Endothelial cell of umbilical vein (primary cell): ENCODE data around the gene CALN1. TPM values are rescaled to one million over a fixed set of nuclear protein-coding genes. Genes with fewer than 3 reads are reported as not detected.

ENCODE experiments used
- BruUV-seq: library from RNA; stranded (reverse); fragments of 400-500 nt; replicated peaks from 2 replicates; lab custom pipeline; 2021; lab: Mats Ljungman, UMichigan
- CTCF ChIA-PET: fragments of 300-600, 350-600 bp; sonication (Branson Sonifier 250); formaldehyde crosslinking; loops from one replicate; lab custom pipeline; 2021; ENCODE audit warnings: antibody characterized with exemption, inconsistent platforms; lab: Charles Lee
- POLR2A ChIA-PET: fragments of 300-600, 350-600 bp; sonication (Branson Sonifier 250); formaldehyde crosslinking; loops from one replicate; lab custom pipeline; 2021; ENCODE audit warnings: antibody characterized with exemption, inconsistent platforms; lab: Charles Lee
- DNase-seq: peaks from one replicate; pipeline ENCODE4 v3.0.0-alpha.2; 2011; ENCODE audit warnings: low read depth, low spot score
- FAIRE-seq: peaks from 2 replicates; lab custom pipeline; 2011; peaks lifted over from hg19 to GRCh38; lab: Jason Lieb, UNC
- H2AFZ ChIP-seq: 2 replicates; pipeline ENCODE4 v1.6.0; 2012; ENCODE audit warnings: low read depth, low read length, control low read depth, inconsistent platforms
- H3K27ac ChIP-seq: 2 replicates; pipeline ENCODE4 v1.5.1; 2011; ENCODE audit warnings: low read depth, mild to moderate bottlenecking, control low read depth, low read length, moderate library complexity; ENCODE audit not compliant: insufficient read depth
- H3K27me3 ChIP-seq, 2 experiments: 2 replicates each; pipeline versions ENCODE4 v1.6.0 to v1.6.1; 2011; ENCODE audit warnings: low read length in 2 of 2, mixed read lengths in 1 of 2; ENCODE audit not compliant: control insufficient read depth in 2 of 2, insufficient read depth in 2 of 2
- H3K36me3 ChIP-seq, 2 experiments: 2 replicates in 1 of 2; 3 replicates in 1 of 2; pipeline ENCODE4 v1.5.1; 2011; ENCODE audit warnings: low read length in 2 of 2, mild to moderate bottlenecking in 1 of 2, moderate library complexity in 1 of 2; ENCODE audit not compliant: control insufficient read depth in 2 of 2, insufficient read depth in 2 of 2; ENCODE audit errors: extremely low read depth in 1 of 2
- H3K4me1 ChIP-seq: 3 replicates; pipeline ENCODE4 v1.5.1; 2011; ENCODE audit warnings: mild to moderate bottlenecking, low read length; ENCODE audit not compliant: control insufficient read depth, insufficient read depth; ENCODE audit errors: extremely low read depth
- H3K4me2 ChIP-seq: 2 replicates; pipeline ENCODE4 v1.6.1; 2011; ENCODE audit warnings: low read length, control low read depth, mixed read lengths; ENCODE audit not compliant: insufficient read depth
- H3K4me3 ChIP-seq, 3 experiments: fragments of 200-600 bp in 1 of 3; sonication (generic), shearing (Covaris generic) in 1 of 3; replicated peaks in 1 of 3; 2 replicates each; pipeline ENCODE4 v1.5.1; 2011 to 2016; ENCODE audit warnings: control low read depth in 3 of 3, low read length in 3 of 3, mild to moderate bottlenecking in 2 of 3, inconsistent platforms in 1 of 3, low read depth in 1 of 3, moderate library complexity in 1 of 3; ENCODE audit not compliant: insufficient read depth in 1 of 3
- H3K79me2 ChIP-seq: 2 replicates; pipeline ENCODE4 v1.6.0; 2012; ENCODE audit warnings: low read length, inconsistent platforms; ENCODE audit not compliant: control insufficient read depth, insufficient read depth
- H3K9ac ChIP-seq: replicated peaks from 2 replicates; pipeline ENCODE3; 2011; ENCODE audit warnings: low read length, control low read depth; ENCODE audit not compliant: insufficient read depth; ENCODE audit errors: extremely low read depth
- H3K9me1 ChIP-seq: replicated peaks from 3 replicates; pipeline ENCODE4 v1.6.0; 2011; ENCODE audit warnings: mild to moderate bottlenecking, low read length; ENCODE audit not compliant: control insufficient read depth, insufficient read depth; ENCODE audit errors: extremely low read depth
- H3K9me3 ChIP-seq: replicated peaks from 2 replicates; pipeline ENCODE4 v1.5.1; 2012; ENCODE audit warnings: low read length, inconsistent platforms; ENCODE audit not compliant: control insufficient read depth, insufficient read depth
- H4K20me1 ChIP-seq: replicated peaks from 2 replicates; pipeline ENCODE3; 2011; ENCODE audit warnings: mild to moderate bottlenecking, low read length; ENCODE audit not compliant: control insufficient read depth, insufficient read depth; ENCODE audit errors: extremely low read depth
- EZH2 ChIP-seq: IDR thresholded peaks from 2 replicates; pipeline ENCODE4 v1.6.1; 2012; ENCODE audit warnings: borderline replicate concordance, low read depth, mild to moderate bottlenecking, moderate library complexity, low read length, inconsistent platforms; ENCODE audit not compliant: severe bottlenecking
- FOS ChIP-seq: IDR thresholded peaks from 2 replicates; pipeline ENCODE4 v1.6.1; 2011; ENCODE audit warnings: mild to moderate bottlenecking, low read length, moderate library complexity, borderline replicate concordance; ENCODE audit not compliant: insufficient read depth
- GATA2 ChIP-seq: IDR thresholded peaks from 2 replicates; pipeline ENCODE4 v1.7.0; 2011; ENCODE audit warnings: low read depth, mild to moderate bottlenecking, moderate library complexity, mixed read lengths, low read length; ENCODE audit not compliant: insufficient read length, insufficient read depth
- JUN ChIP-seq: IDR thresholded peaks from 2 replicates; pipeline ENCODE4 v1.6.1; 2011; ENCODE audit warnings: borderline replicate concordance, low read depth; ENCODE audit not compliant: insufficient read length, insufficient read depth
- MYC ChIP-seq: IDR thresholded peaks from one replicate; pipeline ENCODE4 v1.6.1; 2011; ENCODE audit warnings: mild to moderate bottlenecking, low read depth, low read length
- POLR2A ChIP-seq: IDR thresholded peaks from 2 replicates; pipeline ENCODE4 v1.6.1; 2012; ENCODE audit warnings: low read depth, mild to moderate bottlenecking, control low read depth, low read length
- POLR2AphosphoS5 ChIP-seq: IDR thresholded peaks from 2 replicates; pipeline ENCODE4 v1.6.1; 2012; ENCODE audit warnings: low read depth, mild to moderate bottlenecking, control low read depth, low read length, moderate library complexity; ENCODE audit not compliant: insufficient read depth
- dilution Hi-C: fragments of 300-500 bp; cut with MboI; formaldehyde crosslinking; loops from one replicate; pipeline ENCODE4 v1.15.0; 2019; ENCODE audit warnings: low sequenced_read_pairs; ENCODE audit not compliant: extremely low pct_ligation_motif_present
- intact Hi-C: fragments of 100-400 bp; cut with micrococcal nuclease; formaldehyde crosslinking; loops from one replicate; pipeline ENCODE4 v1.10.0; 2022
- polyA plus RNA-seq, 4 experiments: library from polyadenylated mRNA; depleted of rRNA in 3 of 4; stranded (reverse) in 3 of 4; unstranded in 1 of 4; fragments of >200 nt; gene quantifications; 2 replicates each; pipeline versions ENCODE4 v1.2.1 to v1.2.3, GENCODE V29; 2011 to 2012; ENCODE audit warnings: missing spikeins in 1 of 4
- total RNA-seq: library from RNA; stranded (reverse); gene quantifications from 2 replicates; pipeline ENCODE4 v1.2.3, GENCODE V29; 2021
- TF ChIP-seq, protein P1 (sequence below), 2 donors: IDR thresholded peaks; 1 replicate in 1 of 2; 2 replicates in 1 of 2; pipeline ENCODE4 v1.5.1; 2011; ENCODE audit warnings: low read length in 2 of 2, mild to moderate bottlenecking in 2 of 2, moderate library complexity in 2 of 2, control low read depth in 1 of 2, inconsistent platforms in 1 of 2, low read depth in 1 of 2; ENCODE audit not compliant: insufficient read depth in 1 of 2; ENCODE audit errors: extremely low read depth in 1 of 2
- TF ChIP-seq, protein P2 (sequence below): IDR thresholded peaks from 2 replicates; pipeline ENCODE4 v1.6.1; 2011; ENCODE audit not compliant: insufficient read depth, insufficient read length

Gene CALN1
- total and polyA plus RNA-seq, 2 donors (not counting 3 experiments of a cell fraction or from before 2014, with no cell fraction given) = not detected

GRCh38 chr7:72445580-72445979 lies 33.4 kb upstream of the CALN1 start:
- FAIRE-seq (no peak), DNase-seq (no peak)
- Histone ChIP-seq H3K4me2 (no peak overlapping the region), H3K9me1 (no peaks in the 10 kb centered on the region), H3K27me3 (no peaks in the 10 kb centered on the region), H3K9me3 (no peaks in the 10 kb centered on the region), H3K27ac (no peak overlapping the region), H2AFZ (no peak overlapping the region), H3K4me3 (no peak overlapping the region), H3K9ac (no peak overlapping the region), H3K36me3 (no peaks in the 10 kb centered on the region), H3K79me2 (no peaks in the 10 kb centered on the region), H4K20me1 (no peaks in the 10 kb centered on the region), H3K4me1 (no peaks in the 10 kb centered on the region)
- ChIA-PET CTCF (no interaction called here), POLR2A (no interaction called here)
- dilution Hi-C loops (no loop called here), intact Hi-C loops (no loop called here)
- BruUV-seq = no TSS peak
- no peak for TF ChIP-seq POLR2A
- TF ChIP-seq FOS = no peak
- TF ChIP-seq JUN = no peak
- TF ChIP-seq EZH2 = no peak
- TF ChIP-seq, protein P1, sequence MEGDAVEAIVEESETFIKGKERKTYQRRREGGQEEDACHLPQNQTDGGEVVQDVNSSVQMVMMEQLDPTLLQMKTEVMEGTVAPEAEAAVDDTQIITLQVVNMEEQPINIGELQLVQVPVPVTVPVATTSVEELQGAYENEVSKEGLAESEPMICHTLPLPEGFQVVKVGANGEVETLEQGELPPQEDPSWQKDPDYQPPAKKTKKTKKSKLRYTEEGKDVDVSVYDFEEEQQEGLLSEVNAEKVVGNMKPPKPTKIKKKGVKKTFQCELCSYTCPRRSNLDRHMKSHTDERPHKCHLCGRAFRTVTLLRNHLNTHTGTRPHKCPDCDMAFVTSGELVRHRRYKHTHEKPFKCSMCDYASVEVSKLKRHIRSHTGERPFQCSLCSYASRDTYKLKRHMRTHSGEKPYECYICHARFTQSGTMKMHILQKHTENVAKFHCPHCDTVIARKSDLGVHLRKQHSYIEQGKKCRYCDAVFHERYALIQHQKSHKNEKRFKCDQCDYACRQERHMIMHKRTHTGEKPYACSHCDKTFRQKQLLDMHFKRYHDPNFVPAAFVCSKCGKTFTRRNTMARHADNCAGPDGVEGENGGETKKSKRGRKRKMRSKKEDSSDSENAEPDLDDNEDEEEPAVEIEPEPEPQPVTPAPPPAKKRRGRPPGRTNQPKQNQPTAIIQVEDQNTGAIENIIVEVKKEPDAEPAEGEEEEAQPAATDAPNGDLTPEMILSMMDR (IDR thresholded peaks at IDR 0.05; ENCODE audit: extremely low read depth in 1 of 2, insufficient read depth in 1 of 2, low read depth in 1 of 2, low read length in 2 of 2) = no peak
- TF ChIP-seq, protein P2, sequence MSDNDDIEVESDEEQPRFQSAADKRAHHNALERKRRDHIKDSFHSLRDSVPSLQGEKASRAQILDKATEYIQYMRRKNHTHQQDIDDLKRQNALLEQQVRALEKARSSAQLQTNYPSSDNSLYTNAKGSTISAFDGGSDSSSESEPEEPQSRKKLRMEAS = no peak
- no peak for TF ChIP-seq POLR2AphosphoS5
- TF ChIP-seq MYC = no peak
- no peak for TF ChIP-seq GATA2
